ENCODE measurements around the gene FOXC1. TPM values are rescaled to one million over a fixed set of nuclear protein-coding genes. Genes with fewer than 3 reads are reported as not detected.

Gene FOXC1
- total and polyA plus RNA-seq, 2 of the 13 experiments (the other 11 are each of a cell fraction or from before 2014, with no cell fraction given), result 0.44 to 0.55 TPM

DNA sequence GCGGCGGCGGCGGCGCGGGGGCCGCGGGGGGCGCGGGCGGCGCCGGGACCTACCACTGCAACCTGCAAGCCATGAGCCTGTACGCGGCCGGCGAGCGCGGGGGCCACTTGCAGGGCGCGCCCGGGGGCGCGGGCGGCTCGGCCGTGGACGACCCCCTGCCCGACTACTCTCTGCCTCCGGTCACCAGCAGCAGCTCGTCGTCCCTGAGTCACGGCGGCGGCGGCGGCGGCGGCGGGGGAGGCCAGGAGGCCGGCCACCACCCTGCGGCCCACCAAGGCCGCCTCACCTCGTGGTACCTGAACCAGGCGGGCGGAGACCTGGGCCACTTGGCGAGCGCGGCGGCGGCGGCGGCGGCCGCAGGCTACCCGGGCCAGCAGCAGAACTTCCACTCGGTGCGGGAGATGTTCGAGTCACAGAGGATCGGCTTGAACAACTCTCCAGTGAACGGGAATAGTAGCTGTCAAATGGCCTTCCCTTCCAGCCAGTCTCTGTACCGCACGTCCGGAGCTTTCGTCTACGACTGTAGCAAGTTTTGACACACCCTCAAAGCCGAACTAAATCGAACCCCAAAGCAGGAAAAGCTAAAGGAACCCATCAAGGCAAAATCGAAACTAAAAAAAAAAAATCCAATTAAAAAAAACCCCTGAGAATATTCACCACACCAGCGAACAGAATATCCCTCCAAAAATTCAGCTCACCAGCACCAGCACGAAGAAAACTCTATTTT, 2.0 kb downstream of the FOXC1 start (continued):
- TF ChIP-seq, protein P1, sequence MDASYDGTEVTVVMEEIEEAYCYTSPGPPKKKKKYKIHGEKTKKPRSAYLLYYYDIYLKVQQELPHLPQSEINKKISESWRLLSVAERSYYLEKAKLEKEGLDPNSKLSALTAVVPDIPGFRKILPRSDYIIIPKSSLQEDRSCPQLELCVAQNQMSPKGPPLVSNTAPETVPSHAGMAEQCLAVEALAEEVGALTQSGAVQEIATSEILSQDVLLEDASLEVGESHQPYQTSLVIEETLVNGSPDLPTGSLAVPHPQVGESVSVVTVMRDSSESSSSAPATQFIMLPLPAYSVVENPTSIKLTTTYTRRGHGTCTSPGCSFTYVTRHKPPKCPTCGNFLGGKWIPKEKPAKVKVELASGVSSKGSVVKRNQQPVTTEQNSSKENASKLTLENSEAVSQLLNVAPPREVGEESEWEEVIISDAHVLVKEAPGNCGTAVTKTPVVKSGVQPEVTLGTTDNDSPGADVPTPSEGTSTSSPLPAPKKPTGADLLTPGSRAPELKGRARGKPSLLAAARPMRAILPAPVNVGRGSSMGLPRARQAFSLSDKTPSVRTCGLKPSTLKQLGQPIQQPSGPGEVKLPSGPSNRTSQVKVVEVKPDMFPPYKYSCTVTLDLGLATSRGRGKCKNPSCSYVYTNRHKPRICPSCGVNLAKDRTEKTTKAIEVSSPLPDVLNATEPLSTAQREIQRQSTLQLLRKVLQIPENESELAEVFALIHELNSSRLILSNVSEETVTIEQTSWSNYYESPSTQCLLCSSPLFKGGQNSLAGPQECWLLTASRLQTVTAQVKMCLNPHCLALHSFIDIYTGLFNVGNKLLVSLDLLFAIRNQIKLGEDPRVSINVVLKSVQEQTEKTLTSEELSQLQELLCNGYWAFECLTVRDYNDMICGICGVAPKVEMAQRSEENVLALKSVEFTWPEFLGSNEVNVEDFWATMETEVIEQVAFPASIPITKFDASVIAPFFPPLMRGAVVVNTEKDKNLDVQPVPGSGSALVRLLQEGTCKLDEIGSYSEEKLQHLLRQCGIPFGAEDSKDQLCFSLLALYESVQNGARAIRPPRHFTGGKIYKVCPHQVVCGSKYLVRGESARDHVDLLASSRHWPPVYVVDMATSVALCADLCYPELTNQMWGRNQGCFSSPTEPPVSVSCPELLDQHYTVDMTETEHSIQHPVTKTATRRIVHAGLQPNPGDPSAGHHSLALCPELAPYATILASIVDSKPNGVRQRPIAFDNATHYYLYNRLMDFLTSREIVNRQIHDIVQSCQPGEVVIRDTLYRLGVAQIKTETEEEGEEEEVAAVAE (CRISPR knock-in tag; IDR thresholded peaks at IDR 0.05; ENCODE audit: borderline replicate concordance), result no peak
- TF ChIP-seq GLI4 (CRISPR knock-in tag; IDR thresholded peaks at IDR 0.05; ENCODE audit: borderline replicate concordance), result 0 out of 2 replicates have a peak, but pooled peaks have one; percentile 74
- TF ChIP-seq MBD4 (IDR thresholded peaks at IDR 0.05; ENCODE audit: borderline replicate concordance, low read length), result no peak
- no peak for TF ChIP-seq CBFB (CRISPR knock-in tag; IDR thresholded peaks at IDR 0.05)
- TF ChIP-seq HOXD1 (CRISPR knock-in tag; IDR thresholded peaks at IDR 0.05), result peak; percentile 57; the same call in 1 of the 2 replicates
- TF ChIP-seq MYC (CRISPR knock-in tag; IDR thresholded peaks at IDR 0.05; ENCODE audit: borderline replicate concordance), result peak; percentile 33; the same call in 1 of the 2 replicates
- TF ChIP-seq, protein P2, sequence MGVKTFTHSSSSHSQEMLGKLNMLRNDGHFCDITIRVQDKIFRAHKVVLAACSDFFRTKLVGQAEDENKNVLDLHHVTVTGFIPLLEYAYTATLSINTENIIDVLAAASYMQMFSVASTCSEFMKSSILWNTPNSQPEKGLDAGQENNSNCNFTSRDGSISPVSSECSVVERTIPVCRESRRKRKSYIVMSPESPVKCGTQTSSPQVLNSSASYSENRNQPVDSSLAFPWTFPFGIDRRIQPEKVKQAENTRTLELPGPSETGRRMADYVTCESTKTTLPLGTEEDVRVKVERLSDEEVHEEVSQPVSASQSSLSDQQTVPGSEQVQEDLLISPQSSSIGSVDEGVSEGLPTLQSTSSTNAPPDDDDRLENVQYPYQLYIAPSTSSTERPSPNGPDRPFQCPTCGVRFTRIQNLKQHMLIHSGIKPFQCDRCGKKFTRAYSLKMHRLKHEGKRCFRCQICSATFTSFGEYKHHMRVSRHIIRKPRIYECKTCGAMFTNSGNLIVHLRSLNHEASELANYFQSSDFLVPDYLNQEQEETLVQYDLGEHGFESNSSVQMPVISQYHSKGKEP (CRISPR knock-in tag; IDR thresholded peaks at IDR 0.05), result no peak
- no peak for TF ChIP-seq SATB2 (CRISPR knock-in tag; IDR thresholded peaks at IDR 0.05)
- TF ChIP-seq, protein P3, sequence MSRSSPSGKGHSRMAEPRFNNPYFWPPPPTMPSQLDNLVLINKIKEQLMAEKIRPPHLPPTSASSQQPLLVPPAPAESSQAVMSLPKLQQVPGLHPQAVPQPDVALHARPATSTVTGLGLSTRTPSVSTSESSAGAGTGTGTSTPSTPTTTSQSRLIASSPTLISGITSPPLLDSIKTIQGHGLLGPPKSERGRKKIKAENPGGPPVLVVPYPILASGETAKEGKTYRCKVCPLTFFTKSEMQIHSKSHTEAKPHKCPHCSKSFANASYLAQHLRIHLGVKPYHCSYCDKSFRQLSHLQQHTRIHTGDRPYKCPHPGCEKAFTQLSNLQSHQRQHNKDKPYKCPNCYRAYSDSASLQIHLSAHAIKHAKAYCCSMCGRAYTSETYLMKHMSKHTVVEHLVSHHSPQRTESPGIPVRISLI (CRISPR knock-in tag; IDR thresholded peaks at IDR 0.05; ENCODE audit: borderline replicate concordance), result no peak
- TF ChIP-seq ATF1 (CRISPR knock-in tag; IDR thresholded peaks at IDR 0.05), result no peak
- TF ChIP-seq XRCC5 (optimal IDR thresholded peaks at IDR 0.05; ENCODE audit: low read length), result peak; percentile 43
- TF ChIP-seq, protein P4, sequence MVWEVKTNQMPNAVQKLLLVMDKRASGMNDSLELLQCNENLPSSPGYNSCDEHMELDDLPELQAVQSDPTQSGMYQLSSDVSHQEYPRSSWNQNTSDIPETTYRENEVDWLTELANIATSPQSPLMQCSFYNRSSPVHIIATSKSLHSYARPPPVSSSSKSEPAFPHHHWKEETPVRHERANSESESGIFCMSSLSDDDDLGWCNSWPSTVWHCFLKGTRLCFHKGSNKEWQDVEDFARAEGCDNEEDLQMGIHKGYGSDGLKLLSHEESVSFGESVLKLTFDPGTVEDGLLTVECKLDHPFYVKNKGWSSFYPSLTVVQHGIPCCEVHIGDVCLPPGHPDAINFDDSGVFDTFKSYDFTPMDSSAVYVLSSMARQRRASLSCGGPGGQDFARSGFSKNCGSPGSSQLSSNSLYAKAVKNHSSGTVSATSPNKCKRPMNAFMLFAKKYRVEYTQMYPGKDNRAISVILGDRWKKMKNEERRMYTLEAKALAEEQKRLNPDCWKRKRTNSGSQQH (CRISPR knock-in tag; IDR thresholded peaks at IDR 0.05; ENCODE audit: low read depth), result 0 out of 2 replicates have a peak, but pooled peaks have one; percentile 41
- TF ChIP-seq ZNF567 (CRISPR knock-in tag; IDR thresholded peaks at IDR 0.05; ENCODE audit: borderline replicate concordance), result no peak
- TF ChIP-seq, protein P5, sequence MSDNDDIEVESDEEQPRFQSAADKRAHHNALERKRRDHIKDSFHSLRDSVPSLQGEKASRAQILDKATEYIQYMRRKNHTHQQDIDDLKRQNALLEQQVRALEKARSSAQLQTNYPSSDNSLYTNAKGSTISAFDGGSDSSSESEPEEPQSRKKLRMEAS (IDR thresholded peaks at IDR 0.05), result peak; percentile 57
- TF ChIP-seq ETS1 (CRISPR knock-in tag; IDR thresholded peaks at IDR 0.05), result no peak
- TF ChIP-seq AKAP8 (CRISPR knock-in tag; IDR thresholded peaks at IDR 0.05), result no peak
- TF ChIP-seq, protein P6, sequence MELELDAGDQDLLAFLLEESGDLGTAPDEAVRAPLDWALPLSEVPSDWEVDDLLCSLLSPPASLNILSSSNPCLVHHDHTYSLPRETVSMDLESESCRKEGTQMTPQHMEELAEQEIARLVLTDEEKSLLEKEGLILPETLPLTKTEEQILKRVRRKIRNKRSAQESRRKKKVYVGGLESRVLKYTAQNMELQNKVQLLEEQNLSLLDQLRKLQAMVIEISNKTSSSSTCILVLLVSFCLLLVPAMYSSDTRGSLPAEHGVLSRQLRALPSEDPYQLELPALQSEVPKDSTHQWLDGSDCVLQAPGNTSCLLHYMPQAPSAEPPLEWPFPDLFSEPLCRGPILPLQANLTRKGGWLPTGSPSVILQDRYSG (CRISPR knock-in tag; IDR thresholded peaks at IDR 0.05), result no peak
- TF ChIP-seq ZNF550 (CRISPR knock-in tag; IDR thresholded peaks at IDR 0.05; ENCODE audit: borderline replicate concordance), result no peak

Data from HepG2 (cell line).